SH-SY5Y (cell line): ENCODE measurements around the gene ACER2.

Source experiments
- GATA2 ChIP-seq: IDR thresholded peaks from 2 replicates; pipeline ENCODE4 v1.6.1; 2011; ENCODE audit warnings: mild to moderate bottlenecking, low read depth, low read length
- GATA3 ChIP-seq: IDR thresholded peaks from 2 replicates; pipeline ENCODE4 v1.6.1; 2011; ENCODE audit warnings: low read depth, mild to moderate bottlenecking, low read length, moderate library complexity

DNA sequence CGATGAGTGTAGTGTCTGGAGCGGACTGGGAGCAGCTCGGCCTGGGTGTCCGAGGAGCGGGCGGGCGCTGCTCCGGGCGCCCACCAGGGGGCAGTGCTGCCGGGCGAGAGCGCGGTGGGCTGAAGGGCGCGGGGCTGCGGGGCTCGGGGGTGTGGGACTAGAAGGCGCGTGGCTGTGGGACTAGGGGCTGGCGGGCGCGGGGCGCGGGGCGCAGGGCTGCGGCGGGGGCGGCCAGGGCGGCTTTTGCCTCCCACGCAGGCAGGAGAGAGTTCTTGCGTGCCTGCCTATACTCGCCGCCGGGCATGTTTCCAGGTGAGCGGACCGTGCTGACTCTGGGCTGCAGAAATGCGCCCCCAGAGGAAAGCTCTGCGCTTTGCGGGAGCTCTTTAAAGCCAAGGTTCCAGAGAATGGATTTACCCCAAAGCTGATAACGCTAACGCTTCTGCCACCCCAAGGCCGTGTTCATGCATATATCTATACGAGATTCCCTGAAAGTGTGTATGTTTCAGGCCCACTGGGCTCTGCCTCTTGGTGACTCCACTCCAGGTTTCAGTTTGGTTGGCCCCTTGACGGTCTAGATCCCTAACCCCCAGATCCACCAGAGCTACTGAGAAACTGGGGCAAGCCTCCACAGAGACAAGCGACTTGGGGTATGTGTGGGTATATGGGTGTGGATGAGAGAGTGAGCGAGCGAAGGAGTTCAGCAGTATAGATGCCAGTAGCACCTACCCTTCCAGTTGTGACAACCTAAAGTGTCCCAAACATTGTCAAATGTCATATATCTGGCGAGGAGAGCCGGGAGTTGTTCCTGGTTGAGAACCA, 56.2 kb downstream of the ACER2 start:
- no peak for TF ChIP-seq GATA2
- TF ChIP-seq GATA3: no peak
